Vagina (tissue), 2 donors: ENCODE data around the gene NEAT1. TPM values are rescaled to one million over a fixed set of nuclear protein-coding genes. Genes with fewer than 3 reads are reported as not detected.

Source experiments
- DNase-seq, 2 donors: peaks; one replicate each; pipeline ENCODE4 v3.0.0-alpha.2; 2017; ENCODE audit errors: extremely low spot score in 2 of 2
- H3K27ac ChIP-seq: fragments of 200-600 bp; sonication (generic); one replicate; pipeline ENCODE4 v1.5.1; 2019
- H3K27me3 ChIP-seq: fragments of 200-600 bp; sonication (generic); one replicate; pipeline ENCODE4 v1.5.1; 2019
- H3K36me3 ChIP-seq, 2 donors: fragments of 200-600 bp; sonication (generic); one replicate each; pipeline ENCODE4 v1.5.1; 2017 to 2019
- H3K4me1 ChIP-seq: fragments of 200-600 bp; sonication (generic); one replicate; pipeline ENCODE4 v1.5.1; 2019
- H3K4me3 ChIP-seq, 2 donors: fragments of 200-600 bp; sonication (generic); 1 replicate in 1 of 2; 2 replicates in 1 of 2; pipeline ENCODE4 v1.5.1; 2016 to 2019
- H3K9me3 ChIP-seq: fragments of 200-600 bp; sonication (generic); one replicate; pipeline ENCODE4 v1.5.1; 2019
- CTCF ChIP-seq, 3 experiments: fragments of 450-650 bp in 2 of 3; fragments of 200-600 bp in 1 of 3; sonication (generic) in 1 of 3; IDR thresholded peaks; one replicate each; pipeline ENCODE4 v1.5.1; 2017 to 2019; ENCODE audit warnings: antibody characterized with exemption in 3 of 3, mild to moderate bottlenecking in 2 of 3, moderate library complexity in 2 of 3
- POLR2A ChIP-seq, 2 donors: fragments of 450-650 bp; IDR thresholded peaks; one replicate each; pipeline ENCODE4 v1.6.1; 2017; ENCODE audit warnings: antibody characterized with exemption in 2 of 2, mild to moderate bottlenecking in 2 of 2, moderate library complexity in 2 of 2
- POLR2AphosphoS5 ChIP-seq, 2 donors: sonication (generic); formaldehyde crosslinking; IDR thresholded peaks; one replicate each; pipeline ENCODE4 v1.9.0; 2017; ENCODE audit warnings: antibody characterized with exemption in 2 of 2, mild to moderate bottlenecking in 2 of 2, low read depth in 1 of 2; ENCODE audit not compliant: insufficient read depth in 1 of 2
- intact Hi-C: fragments of 100-400 bp; cut with DNase I; formaldehyde crosslinking; loops from one replicate; pipeline ENCODE4 v1.15.1; 2023
- total RNA-seq: library from RNA; depleted of rRNA; stranded (reverse); fragments of >200 nt; gene quantifications from one replicate; pipeline ENCODE4 v1.2.3, GENCODE V29; 2016

NEAT1 gene
- total RNA-seq, 1 donor from 2014 or later = 857 TPM

- H3K4me3 ChIP-seq = no peak overlapping the region
- H3K27me3 ChIP-seq = no peaks in the 10 kb centered on the region
- H3K4me1 ChIP-seq = peaks cover 52% of the 10 kb centered on the region
- intact Hi-C loops = no loop called here
- no peak for DNase-seq
- no peaks in the 10 kb centered on the region for H3K9me3 ChIP-seq
- H3K36me3 ChIP-seq = peaks cover 0 to 54% of the 10 kb centered on the region in 2 donors
- H3K27ac ChIP-seq = no peak overlapping the region
- TF ChIP-seq POLR2A (IDR thresholded peaks at IDR 0.05) (no peak), POLR2AphosphoS5 (IDR thresholded peaks at IDR 0.05; ENCODE audit: insufficient read depth in 1 of 2, low read depth in 1 of 2) (no peak), CTCF (IDR thresholded peaks at IDR 0.05) (no peak)
Measured at GRCh38 chr11:65392186-65392829, 30.3 kb upstream of the NEAT1 start.

GRCh38 chr11:65392899-65393298 lies 29.7 kb upstream of the NEAT1 start:
- Histone ChIP-seq H3K27me3 (no peaks in the 10 kb centered on the region), H3K9me3 (no peaks in the 10 kb centered on the region), H3K4me1 (peaks cover 46% of the 10 kb centered on the region), H3K36me3 (peaks cover 0 to 58% of the 10 kb centered on the region in 2 donors), H3K27ac (no peak overlapping the region), H3K4me3 (no peak overlapping the region)
- intact Hi-C loops = no loop called here
- no peak for DNase-seq
- no peak for TF ChIP-seq POLR2A (IDR thresholded peaks at IDR 0.05)
- no peak for TF ChIP-seq CTCF (IDR thresholded peaks at IDR 0.05)
- no peak for TF ChIP-seq POLR2AphosphoS5 (IDR thresholded peaks at IDR 0.05; ENCODE audit: insufficient read depth in 1 of 2, low read depth in 1 of 2)

GRCh38 chr11:65393513-65394079 lies 29.0 kb upstream of the NEAT1 start:
- DNase-seq = no peak
- Histone ChIP-seq H3K27me3 (no peaks in the 10 kb centered on the region), H3K4me1 (peaks cover 39% of the 10 kb centered on the region), H3K27ac (no peak overlapping the region), H3K4me3 (no peak overlapping the region), H3K36me3 (peaks cover 0 to 62% of the 10 kb centered on the region in 2 donors), H3K9me3 (no peaks in the 10 kb centered on the region)
- intact Hi-C loops = no loop called here
- TF ChIP-seq CTCF (IDR thresholded peaks at IDR 0.05) (no peak), POLR2A (IDR thresholded peaks at IDR 0.05) (no peak), POLR2AphosphoS5 (IDR thresholded peaks at IDR 0.05; ENCODE audit: insufficient read depth in 1 of 2, low read depth in 1 of 2) (no peak)

- intact Hi-C loops = no loop called here
- Histone ChIP-seq H3K36me3 (peaks cover 0 to 61% of the 10 kb centered on the region in 2 donors), H3K4me1 (peaks cover 34% of the 10 kb centered on the region), H3K4me3 (no peak overlapping the region), H3K9me3 (no peaks in the 10 kb centered on the region), H3K27me3 (no peaks in the 10 kb centered on the region), H3K27ac (no peak overlapping the region)
- DNase-seq = no peak
- TF ChIP-seq CTCF (IDR thresholded peaks at IDR 0.05) = no peak
- no peak for TF ChIP-seq POLR2A (IDR thresholded peaks at IDR 0.05)
- TF ChIP-seq POLR2AphosphoS5 (IDR thresholded peaks at IDR 0.05; ENCODE audit: insufficient read depth in 1 of 2, low read depth in 1 of 2) = no peak
Measured at GRCh38 chr11:65394125-65394536, 28.5 kb upstream of the NEAT1 start.

GRCh38 chr11:65395961-65396530 lies 26.6 kb upstream of the NEAT1 start:
- no peak overlapping the region for H3K4me3 ChIP-seq
- H3K4me1 ChIP-seq = peaks cover 15% of the 10 kb centered on the region
- no peak for TF ChIP-seq CTCF (IDR thresholded peaks at IDR 0.05)
- no peak for TF ChIP-seq POLR2AphosphoS5 (IDR thresholded peaks at IDR 0.05; ENCODE audit: insufficient read depth in 1 of 2, low read depth in 1 of 2)
- no peak for TF ChIP-seq POLR2A (IDR thresholded peaks at IDR 0.05)
- intact Hi-C loops = no loop called here
- no peak overlapping the region for H3K27ac ChIP-seq
- H3K27me3 ChIP-seq = no peaks in the 10 kb centered on the region
- no peaks in the 10 kb centered on the region for H3K9me3 ChIP-seq
- peaks cover 0 to 80% of the 10 kb centered on the region in 2 donors for H3K36me3 ChIP-seq
- DNase-seq = no peak
